ENCODE data around the gene LDLRAD4.

DNA sequence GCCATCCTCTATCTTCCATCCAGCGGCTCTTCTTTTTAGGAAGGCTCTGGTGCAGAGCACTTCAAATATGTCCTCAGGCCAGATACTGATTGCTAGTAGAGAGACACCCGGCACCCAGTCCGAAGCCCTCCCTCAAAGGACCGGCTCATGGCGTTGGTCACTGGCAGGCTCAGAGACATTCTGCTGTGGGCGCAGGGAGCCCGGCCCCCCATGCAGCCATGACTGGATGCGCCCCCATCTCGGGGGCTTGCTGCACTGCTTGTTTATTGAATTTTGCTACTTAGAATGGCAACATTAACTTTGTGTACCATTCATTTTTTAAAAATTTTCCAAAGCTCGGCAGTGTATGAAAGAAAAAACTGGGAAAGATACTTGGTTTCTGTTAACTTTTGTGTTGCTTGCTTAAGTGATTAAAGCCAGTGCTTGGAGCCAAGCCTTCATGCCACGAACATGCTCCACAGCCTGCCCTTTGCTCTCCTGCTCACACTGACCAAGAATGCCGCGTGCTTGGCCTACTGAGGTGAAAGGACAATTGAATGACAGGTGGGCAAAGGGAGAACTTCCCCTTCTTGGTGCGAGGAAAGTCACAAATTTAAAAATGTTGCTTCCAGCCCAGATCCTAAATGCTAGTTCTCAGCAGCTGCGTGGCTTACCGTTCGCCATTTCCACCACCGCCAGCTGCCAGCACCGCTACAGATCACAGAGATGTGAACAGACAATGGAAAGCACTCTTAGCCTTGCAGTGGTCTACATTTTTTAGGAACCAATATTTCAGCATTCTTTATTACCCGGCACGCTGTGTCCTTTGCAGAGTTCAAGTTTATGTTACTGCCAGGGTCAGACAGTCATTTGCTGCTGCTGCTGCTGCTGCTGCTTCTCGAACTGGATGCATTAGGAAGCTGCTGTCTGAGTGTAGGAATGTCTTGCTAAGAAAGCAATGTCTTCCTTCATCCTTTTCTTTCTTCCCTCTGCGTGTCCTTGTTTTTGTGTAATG lies 431.1 kb downstream of the LDLRAD4 start:
- TF ChIP-seq EP400 (IDR thresholded peaks at IDR 0.05): no peak
- TF ChIP-seq POLR2A (conservative IDR thresholded peaks at IDR 0.05): no peak
- no peak for TF ChIP-seq RCOR1 (IDR thresholded peaks at IDR 0.05; ENCODE audit: borderline replicate concordance in 1 of 2, low read depth in 2 of 2, low read length in 2 of 2)
- TF ChIP-seq, protein P1, sequence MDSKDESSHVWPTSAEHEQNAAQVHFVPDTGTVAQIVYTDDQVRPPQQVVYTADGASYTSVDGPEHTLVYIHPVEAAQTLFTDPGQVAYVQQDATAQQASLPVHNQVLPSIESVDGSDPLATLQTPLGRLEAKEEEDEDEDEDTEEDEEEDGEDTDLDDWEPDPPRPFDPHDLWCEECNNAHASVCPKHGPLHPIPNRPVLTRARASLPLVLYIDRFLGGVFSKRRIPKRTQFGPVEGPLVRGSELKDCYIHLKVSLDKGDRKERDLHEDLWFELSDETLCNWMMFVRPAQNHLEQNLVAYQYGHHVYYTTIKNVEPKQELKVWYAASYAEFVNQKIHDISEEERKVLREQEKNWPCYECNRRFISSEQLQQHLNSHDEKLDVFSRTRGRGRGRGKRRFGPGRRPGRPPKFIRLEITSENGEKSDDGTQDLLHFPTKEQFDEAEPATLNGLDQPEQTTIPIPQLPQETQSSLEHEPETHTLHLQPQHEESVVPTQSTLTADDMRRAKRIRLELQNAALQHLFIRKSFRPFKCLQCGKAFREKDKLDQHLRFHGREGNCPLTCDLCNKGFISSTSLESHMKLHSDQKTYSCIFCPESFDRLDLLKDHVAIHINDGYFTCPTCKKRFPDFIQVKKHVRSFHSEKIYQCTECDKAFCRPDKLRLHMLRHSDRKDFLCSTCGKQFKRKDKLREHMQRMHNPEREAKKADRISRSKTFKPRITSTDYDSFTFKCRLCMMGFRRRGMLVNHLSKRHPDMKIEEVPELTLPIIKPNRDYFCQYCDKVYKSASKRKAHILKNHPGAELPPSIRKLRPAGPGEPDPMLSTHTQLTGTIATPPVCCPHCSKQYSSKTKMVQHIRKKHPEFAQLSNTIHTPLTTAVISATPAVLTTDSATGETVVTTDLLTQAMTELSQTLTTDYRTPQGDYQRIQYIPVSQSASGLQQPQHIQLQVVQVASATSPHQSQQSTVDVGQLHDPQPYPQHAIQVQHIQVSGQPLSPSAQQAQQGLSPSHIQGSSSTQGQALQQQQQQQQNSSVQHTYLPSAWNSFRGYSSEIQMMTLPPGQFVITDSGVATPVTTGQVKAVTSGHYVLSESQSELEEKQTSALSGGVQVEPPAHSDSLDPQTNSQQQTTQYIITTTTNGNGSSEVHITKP (IDR thresholded peaks at IDR 0.05; ENCODE audit: partially characterized antibody): no peak
- TF ChIP-seq, protein P2, sequence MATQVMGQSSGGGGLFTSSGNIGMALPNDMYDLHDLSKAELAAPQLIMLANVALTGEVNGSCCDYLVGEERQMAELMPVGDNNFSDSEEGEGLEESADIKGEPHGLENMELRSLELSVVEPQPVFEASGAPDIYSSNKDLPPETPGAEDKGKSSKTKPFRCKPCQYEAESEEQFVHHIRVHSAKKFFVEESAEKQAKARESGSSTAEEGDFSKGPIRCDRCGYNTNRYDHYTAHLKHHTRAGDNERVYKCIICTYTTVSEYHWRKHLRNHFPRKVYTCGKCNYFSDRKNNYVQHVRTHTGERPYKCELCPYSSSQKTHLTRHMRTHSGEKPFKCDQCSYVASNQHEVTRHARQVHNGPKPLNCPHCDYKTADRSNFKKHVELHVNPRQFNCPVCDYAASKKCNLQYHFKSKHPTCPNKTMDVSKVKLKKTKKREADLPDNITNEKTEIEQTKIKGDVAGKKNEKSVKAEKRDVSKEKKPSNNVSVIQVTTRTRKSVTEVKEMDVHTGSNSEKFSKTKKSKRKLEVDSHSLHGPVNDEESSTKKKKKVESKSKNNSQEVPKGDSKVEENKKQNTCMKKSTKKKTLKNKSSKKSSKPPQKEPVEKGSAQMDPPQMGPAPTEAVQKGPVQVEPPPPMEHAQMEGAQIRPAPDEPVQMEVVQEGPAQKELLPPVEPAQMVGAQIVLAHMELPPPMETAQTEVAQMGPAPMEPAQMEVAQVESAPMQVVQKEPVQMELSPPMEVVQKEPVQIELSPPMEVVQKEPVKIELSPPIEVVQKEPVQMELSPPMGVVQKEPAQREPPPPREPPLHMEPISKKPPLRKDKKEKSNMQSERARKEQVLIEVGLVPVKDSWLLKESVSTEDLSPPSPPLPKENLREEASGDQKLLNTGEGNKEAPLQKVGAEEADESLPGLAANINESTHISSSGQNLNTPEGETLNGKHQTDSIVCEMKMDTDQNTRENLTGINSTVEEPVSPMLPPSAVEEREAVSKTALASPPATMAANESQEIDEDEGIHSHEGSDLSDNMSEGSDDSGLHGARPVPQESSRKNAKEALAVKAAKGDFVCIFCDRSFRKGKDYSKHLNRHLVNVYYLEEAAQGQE (IDR thresholded peaks at IDR 0.05; ENCODE audit: borderline replicate concordance): no peak
- TF ChIP-seq, protein P2 (CRISPR knock-in tag; IDR thresholded peaks at IDR 0.05; ENCODE audit: low read depth): no peak
- TF ChIP-seq GABPA (tag; conservative IDR thresholded peaks at IDR 0.05; ENCODE audit: low read depth): no peak
- TF ChIP-seq, protein P3, sequence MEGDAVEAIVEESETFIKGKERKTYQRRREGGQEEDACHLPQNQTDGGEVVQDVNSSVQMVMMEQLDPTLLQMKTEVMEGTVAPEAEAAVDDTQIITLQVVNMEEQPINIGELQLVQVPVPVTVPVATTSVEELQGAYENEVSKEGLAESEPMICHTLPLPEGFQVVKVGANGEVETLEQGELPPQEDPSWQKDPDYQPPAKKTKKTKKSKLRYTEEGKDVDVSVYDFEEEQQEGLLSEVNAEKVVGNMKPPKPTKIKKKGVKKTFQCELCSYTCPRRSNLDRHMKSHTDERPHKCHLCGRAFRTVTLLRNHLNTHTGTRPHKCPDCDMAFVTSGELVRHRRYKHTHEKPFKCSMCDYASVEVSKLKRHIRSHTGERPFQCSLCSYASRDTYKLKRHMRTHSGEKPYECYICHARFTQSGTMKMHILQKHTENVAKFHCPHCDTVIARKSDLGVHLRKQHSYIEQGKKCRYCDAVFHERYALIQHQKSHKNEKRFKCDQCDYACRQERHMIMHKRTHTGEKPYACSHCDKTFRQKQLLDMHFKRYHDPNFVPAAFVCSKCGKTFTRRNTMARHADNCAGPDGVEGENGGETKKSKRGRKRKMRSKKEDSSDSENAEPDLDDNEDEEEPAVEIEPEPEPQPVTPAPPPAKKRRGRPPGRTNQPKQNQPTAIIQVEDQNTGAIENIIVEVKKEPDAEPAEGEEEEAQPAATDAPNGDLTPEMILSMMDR (IDR thresholded peaks at IDR 0.05 in 2 of 3, conservative IDR thresholded peaks at IDR 0.05 in 1 of 3; ENCODE audit: insufficient read depth in 2 of 3, low read depth in 1 of 3, low read length in 3 of 3): no peak

Measured in K562 (cell line).